Measurements from ENCODE around the gene SIX1. TPM values are rescaled to one million over a fixed set of nuclear protein-coding genes. Genes with fewer than 3 reads are reported as not detected.

Gene SIX1
- total and polyA plus RNA-seq, 2 of the 13 experiments (the other 11 are each of a cell fraction or from before 2014, with no cell fraction given) = 1.7 to 6.5 TPM

DNA sequence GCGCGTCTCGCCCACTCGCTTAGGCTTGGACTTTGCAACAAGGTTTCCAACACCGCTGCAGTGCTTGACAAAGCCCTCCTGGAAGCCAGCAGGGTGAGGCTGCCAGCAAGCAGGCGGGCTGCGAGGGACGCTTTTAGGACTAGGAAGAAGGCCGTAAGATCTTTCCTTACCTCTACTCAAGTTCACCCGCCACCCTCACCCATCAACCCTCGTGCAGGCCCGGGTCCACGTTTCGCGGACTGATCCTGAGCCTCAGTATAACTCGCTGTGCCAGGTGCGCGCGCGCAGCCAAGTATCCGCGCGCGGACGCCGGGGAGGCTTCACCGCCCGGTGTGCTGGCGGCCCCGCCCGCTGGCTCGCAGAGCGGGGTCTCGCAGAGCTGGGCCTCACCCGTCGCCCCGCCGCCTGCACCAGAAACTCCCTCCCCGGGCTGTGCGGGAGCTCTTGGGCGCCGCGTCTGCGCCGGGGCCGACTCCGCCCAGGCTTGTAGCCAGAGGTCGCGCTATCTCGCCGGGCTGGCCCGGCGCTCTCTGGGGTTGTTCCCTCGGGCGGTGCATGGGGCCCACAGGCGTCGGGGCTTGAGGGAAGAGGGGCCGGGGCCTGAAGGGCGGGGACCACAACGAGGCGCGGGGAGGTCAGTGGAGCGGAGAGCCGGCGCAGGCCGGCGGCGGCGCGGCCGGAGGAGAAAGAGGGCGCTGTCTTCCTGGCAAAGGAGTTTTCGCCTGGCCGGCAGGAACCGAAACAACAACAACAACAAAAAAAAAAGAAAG, 7.6 kb upstream of the SIX1 start (continued):
- TF ChIP-seq NR2F1 (CRISPR knock-in tag; IDR thresholded peaks at IDR 0.05) = 0 out of 4 replicates have a peak, but pooled peaks of 1 of the 2 experiments have one; percentile 12
- TF ChIP-seq ZNF235 (CRISPR knock-in tag; IDR thresholded peaks at IDR 0.05; ENCODE audit: borderline replicate concordance) = peak; percentile 48; the same call in 1 of the 2 replicates
- TF ChIP-seq KLF12 (CRISPR knock-in tag; IDR thresholded peaks at IDR 0.05; ENCODE audit: borderline replicate concordance) = peak; percentile 86; the same call in 1 of the 2 replicates
- TF ChIP-seq THAP8 (CRISPR knock-in tag; IDR thresholded peaks at IDR 0.05; ENCODE audit: borderline replicate concordance) = 0 out of 2 replicates have a peak, but pooled peaks have one; percentile 49
- peak; percentile 74 for TF ChIP-seq ZNF501 (CRISPR knock-in tag; IDR thresholded peaks at IDR 0.05)
- peak; percentile 65 for TF ChIP-seq KDM2A (CRISPR knock-in tag; IDR thresholded peaks at IDR 0.05; ENCODE audit: borderline replicate concordance, low read depth)
- 0 out of 2 replicates have a peak, but pooled peaks have one; percentile 52 for TF ChIP-seq FOXK1 (CRISPR knock-in tag; IDR thresholded peaks at IDR 0.05; ENCODE audit: borderline replicate concordance, low read depth)
- TF ChIP-seq ZNF230 (CRISPR knock-in tag; IDR thresholded peaks at IDR 0.05) = 0 out of 2 replicates have a peak, but pooled peaks have one; percentile 54
- TF ChIP-seq MXD3 (CRISPR knock-in tag; IDR thresholded peaks at IDR 0.05) = peak; percentile 43; the same call in 1 of the 2 replicates
- TF ChIP-seq NRL (CRISPR knock-in tag; IDR thresholded peaks at IDR 0.05; ENCODE audit: borderline replicate concordance) = 0 out of 2 replicates have a peak, but pooled peaks have one; percentile 38
- TF ChIP-seq ASH2L (IDR thresholded peaks at IDR 0.05; ENCODE audit: insufficient read length, low read depth, low read length) = peak; percentile 68
- peak; percentile 19 for TF ChIP-seq MED8 (CRISPR knock-in tag; IDR thresholded peaks at IDR 0.05; ENCODE audit: insufficient replicate concordance)
- TF ChIP-seq EED (CRISPR knock-in tag; IDR thresholded peaks at IDR 0.05) = peak; percentile 13; the same call in 1 of the 2 replicates
- no peak for TF ChIP-seq ZNF569 (CRISPR knock-in tag; IDR thresholded peaks at IDR 0.05; ENCODE audit: borderline replicate concordance)
- TF ChIP-seq ZNF761 (CRISPR knock-in tag; conservative IDR thresholded peaks at IDR 0.05) = no peak
- TF ChIP-seq GATAD1 (CRISPR knock-in tag; IDR thresholded peaks at IDR 0.05) = no peak
- peak; percentile 7; the same call in 1 of the 2 replicates for TF ChIP-seq ZNF263 (CRISPR knock-in tag; IDR thresholded peaks at IDR 0.05)
- peak; percentile 70; the same call in 1 of the 2 replicates for TF ChIP-seq HOXA9 (CRISPR knock-in tag; IDR thresholded peaks at IDR 0.05; ENCODE audit: borderline replicate concordance)
- TF ChIP-seq KDM5B (CRISPR knock-in tag; IDR thresholded peaks at IDR 0.05; ENCODE audit: borderline replicate concordance) = peak; percentile 81
- TF ChIP-seq ZNF878 (CRISPR knock-in tag; IDR thresholded peaks at IDR 0.05) = peak; percentile 77
- peak; percentile 51; the same call in 1 of the 2 replicates for TF ChIP-seq ZNF350 (CRISPR knock-in tag; IDR thresholded peaks at IDR 0.05; ENCODE audit: borderline replicate concordance, low read depth)
- 0 out of 2 replicates have a peak, but pooled peaks have one; percentile 41 for TF ChIP-seq HNRNPL (IDR thresholded peaks at IDR 0.05; ENCODE audit: low read depth, low read length)
- TF ChIP-seq TBX2 (CRISPR knock-in tag; IDR thresholded peaks at IDR 0.05; ENCODE audit: borderline replicate concordance) = peak; percentile 25; the same call in 1 of the 2 replicates
- TF ChIP-seq ZBTB10 (CRISPR knock-in tag; IDR thresholded peaks at IDR 0.05; ENCODE audit: borderline replicate concordance) = 0 out of 2 replicates have a peak, but pooled peaks have one; percentile 41
- TF ChIP-seq SP5 (CRISPR knock-in tag; IDR thresholded peaks at IDR 0.05; ENCODE audit: borderline replicate concordance, low read depth) = peak; percentile 50; the same call in 1 of the 2 replicates
